A549 (cell line): ENCODE data around the gene DDX53.

ENCODE experiments used
- CBX8 ChIP-seq: fragments of 200-600 bp; sonication (generic); IDR thresholded peaks from 2 replicates; pipeline ENCODE4 v1.6.1; 2016
- CTCF ChIP-seq: fragments of >200 bp; sonication (Bioruptor Twin); formaldehyde crosslinking; IDR thresholded peaks from 3 replicates; pipeline ENCODE4 v1.5.1; 2016
- EP300 ChIP-seq, 2 experiments: fragments of >200 bp; sonication (Bioruptor Twin); formaldehyde crosslinking; IDR thresholded peaks; 2 replicates in 1 of 2; 3 replicates in 1 of 2; pipeline ENCODE4 v1.6.1; 2016 to 2017
- HDAC2 ChIP-seq: fragments of 200-600 bp; sonication (generic); IDR thresholded peaks from 2 replicates; pipeline ENCODE4 v1.6.1; 2016
- MYC ChIP-seq: IDR thresholded peaks from 2 replicates; pipeline ENCODE4 v1.6.1; 2012; ENCODE audit warnings: mild to moderate bottlenecking, inconsistent platforms, low read length, improper control_type of control experiment, borderline replicate concordance
- POLR2A ChIP-seq: IDR thresholded peaks from 2 replicates; pipeline ENCODE4 v1.6.1; 2012; ENCODE audit warnings: mild to moderate bottlenecking, low read length
- REST ChIP-seq: fragments of 200-600 bp; sonication (generic); IDR thresholded peaks from 2 replicates; pipeline ENCODE4 v1.6.1; 2016; ENCODE audit warnings: antibody characterized with exemption, mild to moderate bottlenecking, moderate library complexity
- USF2 ChIP-seq: fragments of 450-650 bp; IDR thresholded peaks from 2 replicates; pipeline ENCODE4 v1.6.1; 2014; ENCODE audit warnings: antibody characterized with exemption

GRCh38 chrX:23008431-23009099, 8.8 kb downstream of the DDX53 start:
- TF ChIP-seq USF2 = no peak
- no peak for TF ChIP-seq EP300 (IDR thresholded peaks at IDR 0.05)
- TF ChIP-seq CTCF = no peak
- no peak for TF ChIP-seq MYC
- no peak for TF ChIP-seq CBX8
- TF ChIP-seq HDAC2 = no peak
- no peak for TF ChIP-seq POLR2A
- no peak for TF ChIP-seq REST
